Panc1 (cell line): Measurements from ENCODE around the gene EBP.

ENCODE experiments used
- POLR2AphosphoS5 ChIP-seq: IDR thresholded peaks from 2 replicates; pipeline ENCODE4 v1.6.1; 2012; ENCODE audit warnings: mild to moderate bottlenecking, low read depth, low read length, moderate library complexity
- REST ChIP-seq, 2 experiments: IDR thresholded peaks; 2 replicates each; pipeline ENCODE4 v1.6.1; 2011 to 2012; ENCODE audit warnings: low read depth in 2 of 2, control low read depth in 1 of 2, low read length in 1 of 2, mild to moderate bottlenecking in 1 of 2, moderate library complexity in 1 of 2; ENCODE audit not compliant: insufficient read depth in 1 of 2
- SIN3A ChIP-seq: IDR thresholded peaks from 2 replicates; pipeline ENCODE4 v1.6.1; 2012; ENCODE audit warnings: low read depth, mild to moderate bottlenecking, low read length, moderate library complexity, borderline replicate concordance; ENCODE audit not compliant: insufficient read depth
- TF ChIP-seq, protein P1 (sequence below): fragments of 450-650 bp; IDR thresholded peaks from 2 replicates; pipeline ENCODE4 v1.5.1; 2017; ENCODE audit warnings: mild to moderate bottlenecking

GRCh38 chrX:48509245-48509590, 12.4 kb upstream of the EBP start:
- TF ChIP-seq, protein P1, sequence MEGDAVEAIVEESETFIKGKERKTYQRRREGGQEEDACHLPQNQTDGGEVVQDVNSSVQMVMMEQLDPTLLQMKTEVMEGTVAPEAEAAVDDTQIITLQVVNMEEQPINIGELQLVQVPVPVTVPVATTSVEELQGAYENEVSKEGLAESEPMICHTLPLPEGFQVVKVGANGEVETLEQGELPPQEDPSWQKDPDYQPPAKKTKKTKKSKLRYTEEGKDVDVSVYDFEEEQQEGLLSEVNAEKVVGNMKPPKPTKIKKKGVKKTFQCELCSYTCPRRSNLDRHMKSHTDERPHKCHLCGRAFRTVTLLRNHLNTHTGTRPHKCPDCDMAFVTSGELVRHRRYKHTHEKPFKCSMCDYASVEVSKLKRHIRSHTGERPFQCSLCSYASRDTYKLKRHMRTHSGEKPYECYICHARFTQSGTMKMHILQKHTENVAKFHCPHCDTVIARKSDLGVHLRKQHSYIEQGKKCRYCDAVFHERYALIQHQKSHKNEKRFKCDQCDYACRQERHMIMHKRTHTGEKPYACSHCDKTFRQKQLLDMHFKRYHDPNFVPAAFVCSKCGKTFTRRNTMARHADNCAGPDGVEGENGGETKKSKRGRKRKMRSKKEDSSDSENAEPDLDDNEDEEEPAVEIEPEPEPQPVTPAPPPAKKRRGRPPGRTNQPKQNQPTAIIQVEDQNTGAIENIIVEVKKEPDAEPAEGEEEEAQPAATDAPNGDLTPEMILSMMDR: no peak
- TF ChIP-seq POLR2AphosphoS5: no peak
- no peak for TF ChIP-seq REST (IDR thresholded peaks at IDR 0.05; ENCODE audit: insufficient read depth in 1 of 2, low read depth in 2 of 2, low read length in 1 of 2)
- no peak for TF ChIP-seq SIN3A
